ENCODE measurements around the gene SLC16A12. TPM values are rescaled to one million over a fixed set of nuclear protein-coding genes. Genes with fewer than 3 reads are reported as not detected.

The SLC16A12 gene
- total and polyA plus RNA-seq, 12 donors = 0.25 to 2.4 (median 0.53) TPM; not detected in 1

DNA sequence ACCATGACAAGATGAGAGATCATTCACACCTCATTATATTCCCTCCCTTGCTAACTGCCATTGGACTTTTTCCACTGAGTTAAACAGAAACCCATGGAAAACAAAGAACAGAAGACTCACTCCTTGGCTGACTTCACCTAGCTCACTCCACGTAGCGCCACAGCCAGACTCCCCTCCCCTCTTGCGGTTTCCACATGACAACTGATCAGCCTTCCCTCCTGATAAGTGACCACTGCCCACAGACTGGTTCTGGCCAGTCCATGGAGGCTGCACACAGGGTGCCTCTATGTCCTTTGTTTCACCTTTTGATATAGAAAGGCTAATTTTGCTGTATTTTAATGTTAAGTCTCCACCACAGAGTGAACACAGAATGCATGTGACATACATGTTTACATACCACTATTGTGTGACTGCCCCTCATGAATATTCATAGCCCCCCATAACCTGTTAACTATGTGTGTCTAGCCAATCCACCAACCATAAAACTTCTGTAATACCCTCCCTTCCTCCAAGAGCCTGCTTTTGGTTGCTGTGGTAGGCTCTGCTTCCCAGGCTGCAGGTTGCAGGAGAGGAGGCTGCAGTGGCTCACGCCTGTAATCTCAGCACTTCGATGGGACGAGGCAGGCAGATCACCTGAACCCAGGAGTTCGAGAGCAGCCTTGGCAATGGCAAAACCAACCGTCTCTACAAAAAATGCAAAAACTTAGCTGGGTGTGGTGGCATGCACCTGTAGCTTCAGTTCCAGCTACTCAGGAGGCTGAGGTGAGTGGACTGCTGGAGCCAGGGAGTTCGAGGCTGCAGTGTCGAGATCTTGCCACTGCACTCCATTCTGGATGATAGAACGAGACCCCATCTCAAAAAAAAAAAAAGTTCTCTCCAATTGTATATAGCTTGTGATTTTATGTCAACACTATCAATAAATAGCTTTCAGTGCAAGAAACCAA lies 131.0 kb downstream of the SLC16A12 start:
- no peaks in the 10 kb centered on the region for H3K4me1 ChIP-seq (replicated peaks in 1 of 2)
- TF ChIP-seq POLR2A (IDR thresholded peaks at IDR 0.05) = no peak
- TF ChIP-seq, protein P1, sequence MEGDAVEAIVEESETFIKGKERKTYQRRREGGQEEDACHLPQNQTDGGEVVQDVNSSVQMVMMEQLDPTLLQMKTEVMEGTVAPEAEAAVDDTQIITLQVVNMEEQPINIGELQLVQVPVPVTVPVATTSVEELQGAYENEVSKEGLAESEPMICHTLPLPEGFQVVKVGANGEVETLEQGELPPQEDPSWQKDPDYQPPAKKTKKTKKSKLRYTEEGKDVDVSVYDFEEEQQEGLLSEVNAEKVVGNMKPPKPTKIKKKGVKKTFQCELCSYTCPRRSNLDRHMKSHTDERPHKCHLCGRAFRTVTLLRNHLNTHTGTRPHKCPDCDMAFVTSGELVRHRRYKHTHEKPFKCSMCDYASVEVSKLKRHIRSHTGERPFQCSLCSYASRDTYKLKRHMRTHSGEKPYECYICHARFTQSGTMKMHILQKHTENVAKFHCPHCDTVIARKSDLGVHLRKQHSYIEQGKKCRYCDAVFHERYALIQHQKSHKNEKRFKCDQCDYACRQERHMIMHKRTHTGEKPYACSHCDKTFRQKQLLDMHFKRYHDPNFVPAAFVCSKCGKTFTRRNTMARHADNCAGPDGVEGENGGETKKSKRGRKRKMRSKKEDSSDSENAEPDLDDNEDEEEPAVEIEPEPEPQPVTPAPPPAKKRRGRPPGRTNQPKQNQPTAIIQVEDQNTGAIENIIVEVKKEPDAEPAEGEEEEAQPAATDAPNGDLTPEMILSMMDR (IDR thresholded peaks at IDR 0.05) = no peak
- H3K9me3 ChIP-seq (replicated peaks in 1 of 3) = no peaks in the 10 kb centered on the region
- H3K27ac ChIP-seq = no peak overlapping the region
- DNase-seq = no peak
- no peaks in the 10 kb centered on the region for H3K27me3 ChIP-seq
- intact Hi-C loops (cut with DNase I) = no loop called here
- H3K4me3 ChIP-seq = no peak overlapping the region
- WGBS, 4 donors = 93 to 96% (median 95%) methylated on average over 10 to 11 of the region's 11 CpGs
- peaks cover 0 to 8% of the 10 kb centered on the region in 2 donors for H3K36me3 ChIP-seq (replicated peaks in 1 of 2)

DNA sequence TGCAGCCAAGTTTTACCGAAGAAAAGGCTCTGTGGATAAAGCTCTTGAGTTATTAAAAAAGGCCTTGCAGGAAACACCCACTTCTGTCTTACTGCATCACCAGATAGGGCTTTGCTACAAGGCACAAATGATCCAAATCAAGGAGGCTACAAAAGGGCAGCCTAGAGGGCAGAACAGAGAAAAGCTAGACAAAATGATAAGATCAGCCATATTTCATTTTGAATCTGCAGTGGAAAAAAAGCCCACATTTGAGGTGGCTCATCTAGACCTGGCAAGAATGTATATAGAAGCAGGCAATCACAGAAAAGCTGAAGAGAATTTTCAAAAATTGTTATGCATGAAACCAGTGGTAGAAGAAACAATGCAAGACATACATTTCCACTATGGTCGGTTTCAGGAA lies 132.4 kb downstream of the SLC16A12 start:
- intact Hi-C loops (cut with DNase I) = no loop called here
- Histone ChIP-seq H3K4me3 (no peak overlapping the region), H3K36me3 (replicated peaks in 1 of 2) (peaks cover 0 to 8% of the 10 kb centered on the region in 2 donors), H3K27me3 (no peaks in the 10 kb centered on the region), H3K4me1 (replicated peaks in 1 of 2) (no peaks in the 10 kb centered on the region), H3K27ac (no peak overlapping the region), H3K9me3 (replicated peaks in 1 of 3) (no peaks in the 10 kb centered on the region)
- 89 to 94% (median 91%) methylated on average over 2 of the region's 2 CpGs for WGBS, 4 donors
- no peak for DNase-seq
- no peak for TF ChIP-seq POLR2A (IDR thresholded peaks at IDR 0.05)
- TF ChIP-seq, protein P1 (IDR thresholded peaks at IDR 0.05) = no peak

DNA sequence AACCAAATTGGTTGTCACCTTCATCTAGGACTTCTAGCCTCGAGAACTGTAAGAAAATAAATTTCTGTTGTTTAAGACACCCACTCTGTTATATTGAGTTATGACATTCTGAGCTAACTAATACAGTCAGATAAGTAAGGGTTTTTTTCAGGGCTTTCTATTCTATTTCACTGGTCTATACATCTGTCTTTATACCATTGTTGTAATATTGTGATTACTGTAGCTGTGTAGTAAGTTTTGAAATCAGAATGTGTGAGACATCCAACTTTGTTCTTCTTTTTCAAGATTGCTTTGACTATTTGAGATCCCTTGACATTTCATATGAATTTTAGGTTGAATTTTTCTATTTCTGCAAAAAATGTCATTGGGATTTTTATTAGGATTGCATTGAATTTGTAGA lies 135.4 kb downstream of the SLC16A12 start:
- 88 to 95% (median 91%) methylated on average over 1 of the region's 1 CpG for WGBS, 4 donors
- Histone ChIP-seq H3K4me1 (replicated peaks in 1 of 2) (peaks cover 0 to 4% of the 10 kb centered on the region in 2 donors), H3K4me3 (no peak overlapping the region), H3K36me3 (replicated peaks in 1 of 2) (peaks cover 0 to 8% of the 10 kb centered on the region in 2 donors), H3K27ac (no peak overlapping the region), H3K9me3 (replicated peaks in 1 of 3) (no peaks in the 10 kb centered on the region), H3K27me3 (no peaks in the 10 kb centered on the region)
- intact Hi-C loops (cut with DNase I) = no loop called here
- no peak for DNase-seq
- TF ChIP-seq, protein P1 (IDR thresholded peaks at IDR 0.05) = no peak
- TF ChIP-seq POLR2A (IDR thresholded peaks at IDR 0.05) = no peak

DNA sequence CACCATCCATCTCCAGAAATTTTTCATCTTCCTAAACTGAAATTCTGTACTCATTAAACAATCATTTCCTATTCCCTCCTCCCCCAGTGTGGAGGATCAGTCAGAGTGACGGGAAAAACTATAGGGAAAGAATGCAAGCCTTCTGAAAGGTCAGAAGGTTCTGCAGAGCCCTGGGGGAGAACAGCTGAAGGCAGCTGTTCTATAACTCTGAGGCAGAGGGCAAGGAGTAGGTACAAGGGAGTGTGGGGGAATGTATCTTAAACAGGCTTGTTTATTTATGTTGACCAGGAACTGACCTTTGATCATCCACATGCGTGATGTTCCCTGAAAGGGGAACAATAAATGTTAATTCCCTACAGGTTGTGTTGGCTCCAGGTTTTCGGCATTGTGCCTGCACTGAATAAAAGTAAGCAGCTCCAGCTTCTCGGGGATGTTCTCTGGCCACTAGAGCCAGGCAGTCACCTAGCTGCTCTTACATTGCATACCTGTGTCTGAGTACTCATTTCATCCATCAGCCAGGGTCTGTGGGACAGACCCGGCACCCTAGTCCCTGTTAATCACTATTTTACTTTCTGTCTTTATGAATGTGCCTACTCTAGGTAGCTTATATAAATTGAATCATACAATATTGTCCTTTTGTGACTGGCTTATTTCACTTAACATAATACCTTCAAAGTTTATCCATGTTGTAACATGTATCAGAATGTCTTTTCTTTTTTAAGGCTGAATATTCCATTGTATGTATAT lies 137.2 kb downstream of the SLC16A12 start:
- intact Hi-C loops (cut with DNase I) = no loop called here
- no peak for DNase-seq
- H3K27me3 ChIP-seq = no peaks in the 10 kb centered on the region
- TF ChIP-seq, protein P1 (IDR thresholded peaks at IDR 0.05) = no peak
- no peak for TF ChIP-seq POLR2A (IDR thresholded peaks at IDR 0.05)
- peaks cover 0 to 8% of the 10 kb centered on the region in 2 donors for H3K36me3 ChIP-seq (replicated peaks in 1 of 2)
- no peak overlapping the region for H3K27ac ChIP-seq
- H3K4me1 ChIP-seq (replicated peaks in 1 of 2) = peaks cover 12 to 22% of the 10 kb centered on the region in 2 donors
- WGBS, 4 donors = 77 to 88% (median 84%) methylated on average over 5 of the region's 5 CpGs
- no peak overlapping the region for H3K4me3 ChIP-seq
- H3K9me3 ChIP-seq (replicated peaks in 1 of 3) = no peaks in the 10 kb centered on the region
